ENCODE data around the gene NDUFS6.

The NDUFS6 gene

GRCh38 chr5:1804001-1804690 is 2.9 kb downstream of the NDUFS6 start:
- H3K36me3 ChIP-seq (ENCODE audit: control insufficient read depth in 5 of 5, insufficient read depth in 5 of 5, low read length in 5 of 5): peaks cover 10 to 62% (median 55%) of the 10 kb centered on the region in 5 donors
- peaks cover 4 to 24% (median 20%) of the 10 kb centered on the region in 5 donors for H3K4me1 ChIP-seq (ENCODE audit: control insufficient read depth in 5 of 5, insufficient read depth in 5 of 5, low read length in 5 of 5)
- H3K9me3 ChIP-seq (ENCODE audit: control insufficient read depth in 5 of 5, low read length in 5 of 5): no peaks in the 10 kb centered on the region
- no peak overlapping the region for H3K4me3 ChIP-seq (ENCODE audit: low read depth in 1 of 5, low read length in 5 of 5)
- H3K27me3 ChIP-seq (ENCODE audit: control insufficient read depth in 5 of 5, insufficient read depth in 4 of 5, low read length in 5 of 5): no peaks in the 10 kb centered on the region
- no peak overlapping the region for H3K9ac ChIP-seq (ENCODE audit: low read length in 5 of 5)
- H3K27ac ChIP-seq (ENCODE audit: low read depth, low read length): no peak overlapping the region

GRCh38 chr5:1805326-1805725 is 4.1 kb downstream of the NDUFS6 start:
- H3K4me3 ChIP-seq (ENCODE audit: low read depth in 1 of 5, low read length in 5 of 5): no peak overlapping the region
- H3K9ac ChIP-seq (ENCODE audit: low read length in 5 of 5): no peak overlapping the region
- peaks cover 4 to 21% (median 14%) of the 10 kb centered on the region in 5 donors for H3K4me1 ChIP-seq (ENCODE audit: control insufficient read depth in 5 of 5, insufficient read depth in 5 of 5, low read length in 5 of 5)
- no peaks in the 10 kb centered on the region for H3K27me3 ChIP-seq (ENCODE audit: control insufficient read depth in 5 of 5, insufficient read depth in 4 of 5, low read length in 5 of 5)
- H3K27ac ChIP-seq (ENCODE audit: low read depth, low read length): no peak overlapping the region
- no peaks in the 10 kb centered on the region for H3K9me3 ChIP-seq (ENCODE audit: control insufficient read depth in 5 of 5, low read length in 5 of 5)
- peaks cover 11 to 74% (median 67%) of the 10 kb centered on the region in 5 donors for H3K36me3 ChIP-seq (ENCODE audit: control insufficient read depth in 5 of 5, insufficient read depth in 5 of 5, low read length in 5 of 5)

- peaks cover 12 to 78% (median 71%) of the 10 kb centered on the region in 5 donors for H3K36me3 ChIP-seq (ENCODE audit: control insufficient read depth in 5 of 5, insufficient read depth in 5 of 5, low read length in 5 of 5)
- H3K9ac ChIP-seq (ENCODE audit: low read length in 5 of 5): no peak overlapping the region
- H3K27ac ChIP-seq (ENCODE audit: low read depth, low read length): no peak overlapping the region
- H3K27me3 ChIP-seq (ENCODE audit: control insufficient read depth in 5 of 5, insufficient read depth in 4 of 5, low read length in 5 of 5): no peaks in the 10 kb centered on the region
- no peak overlapping the region for H3K4me3 ChIP-seq (ENCODE audit: low read depth in 1 of 5, low read length in 5 of 5)
- H3K9me3 ChIP-seq (ENCODE audit: control insufficient read depth in 5 of 5, low read length in 5 of 5): no peaks in the 10 kb centered on the region
- H3K4me1 ChIP-seq (ENCODE audit: control insufficient read depth in 5 of 5, insufficient read depth in 5 of 5, low read length in 5 of 5): peaks cover 4 to 17% (median 10%) of the 10 kb centered on the region in 5 donors
Measured at GRCh38 chr5:1805736-1806135, 4.5 kb downstream of the NDUFS6 start.

DNA sequence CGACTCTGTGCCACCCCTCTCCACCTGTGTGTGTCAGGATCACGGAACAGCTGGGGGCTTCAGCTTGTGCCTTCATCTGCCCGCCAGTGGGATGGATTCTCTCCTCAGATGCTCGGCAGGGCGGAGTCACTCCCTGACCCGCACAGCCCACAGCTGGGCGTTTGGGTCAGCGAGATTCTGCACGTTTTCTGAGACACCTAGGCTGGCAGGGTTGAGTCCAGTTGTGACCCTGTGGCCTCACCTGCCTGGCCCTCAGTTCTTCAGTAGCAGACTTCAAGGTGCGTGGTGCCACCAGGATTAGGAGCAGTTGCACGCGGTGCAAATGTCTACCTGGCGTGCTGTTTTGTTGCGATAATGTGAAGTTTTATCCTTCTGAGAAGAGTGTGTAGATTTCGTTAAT is 5.0 kb downstream of the NDUFS6 start:
- no peak overlapping the region for H3K4me3 ChIP-seq (ENCODE audit: low read depth in 1 of 5, low read length in 5 of 5)

GRCh38 chr5:1806974-1807373 is 5.8 kb downstream of the NDUFS6 start:
- Histone ChIP-seq H3K36me3 (ENCODE audit: control insufficient read depth in 5 of 5, insufficient read depth in 5 of 5, low read length in 5 of 5) (peaks cover 18 to 90% (median 81%) of the 10 kb centered on the region in 5 donors), H3K4me3 (ENCODE audit: low read depth in 1 of 5, low read length in 5 of 5) (no peak overlapping the region), H3K27ac (ENCODE audit: low read depth, low read length) (no peak overlapping the region), H3K9me3 (ENCODE audit: control insufficient read depth in 5 of 5, low read length in 5 of 5) (no peaks in the 10 kb centered on the region), H3K9ac (ENCODE audit: low read length in 5 of 5) (no peak overlapping the region), H3K4me1 (ENCODE audit: control insufficient read depth in 5 of 5, insufficient read depth in 5 of 5, low read length in 5 of 5) (peaks cover 1 to 8% (median 2%) of the 10 kb centered on the region in 5 donors), H3K27me3 (ENCODE audit: control insufficient read depth in 5 of 5, insufficient read depth in 4 of 5, low read length in 5 of 5) (no peaks in the 10 kb centered on the region)

More for the DNA sequence above, 5.0 kb downstream of the NDUFS6 start:
- Histone ChIP-seq H3K9me3 (ENCODE audit: control insufficient read depth in 5 of 5, low read length in 5 of 5) (no peaks in the 10 kb centered on the region), H3K27me3 (ENCODE audit: control insufficient read depth in 5 of 5, insufficient read depth in 4 of 5, low read length in 5 of 5) (no peaks in the 10 kb centered on the region), H3K4me1 (ENCODE audit: control insufficient read depth in 5 of 5, insufficient read depth in 5 of 5, low read length in 5 of 5) (peaks cover 4 to 14% (median 8%) of the 10 kb centered on the region in 5 donors), H3K9ac (ENCODE audit: low read length in 5 of 5) (no peak overlapping the region), H3K27ac (ENCODE audit: low read depth, low read length) (no peak overlapping the region), H3K36me3 (ENCODE audit: control insufficient read depth in 5 of 5, insufficient read depth in 5 of 5, low read length in 5 of 5) (peaks cover 12 to 83% (median 73%) of the 10 kb centered on the region in 5 donors)

- Histone ChIP-seq H3K9ac (ENCODE audit: low read length in 5 of 5) (no peak overlapping the region), H3K27me3 (ENCODE audit: control insufficient read depth in 5 of 5, insufficient read depth in 4 of 5, low read length in 5 of 5) (no peaks in the 10 kb centered on the region), H3K4me1 (ENCODE audit: control insufficient read depth in 5 of 5, insufficient read depth in 5 of 5, low read length in 5 of 5) (peaks cover 0 to 2% (median 0%) of the 10 kb centered on the region in 5 donors), H3K36me3 (ENCODE audit: control insufficient read depth in 5 of 5, insufficient read depth in 5 of 5, low read length in 5 of 5) (peaks cover 17 to 95% (median 84%) of the 10 kb centered on the region in 5 donors), H3K9me3 (ENCODE audit: control insufficient read depth in 5 of 5, low read length in 5 of 5) (no peaks in the 10 kb centered on the region), H3K27ac (ENCODE audit: low read depth, low read length) (no peak overlapping the region), H3K4me3 (ENCODE audit: low read depth in 1 of 5, low read length in 5 of 5) (no peak overlapping the region)
Measured at GRCh38 chr5:1807451-1808185, 6.4 kb downstream of the NDUFS6 start.

DNA sequence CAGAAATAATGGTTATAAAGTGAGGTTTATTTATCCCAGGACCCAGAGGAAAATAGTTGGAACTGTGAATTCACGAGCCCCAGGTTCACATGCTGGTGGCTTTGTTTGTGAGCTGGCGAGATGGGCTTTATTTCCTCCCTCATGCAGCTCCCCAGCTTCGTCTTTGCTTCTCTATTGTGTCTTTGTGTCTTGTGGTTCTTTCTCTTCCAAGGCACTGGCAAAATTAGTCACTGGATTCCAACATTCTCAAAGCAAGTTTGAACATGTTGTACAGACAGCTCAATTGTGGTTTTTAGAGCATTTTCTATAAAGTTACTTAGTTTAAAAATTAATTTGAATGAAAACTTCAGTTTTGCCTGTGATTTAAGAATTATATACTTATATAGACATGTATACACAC is 7.2 kb downstream of the NDUFS6 start:
- Histone ChIP-seq H3K9ac (ENCODE audit: low read length in 5 of 5) (no peak overlapping the region), H3K4me1 (ENCODE audit: control insufficient read depth in 5 of 5, insufficient read depth in 5 of 5, low read length in 5 of 5) (no peaks in the 10 kb centered on the region), H3K4me3 (ENCODE audit: low read depth in 1 of 5, low read length in 5 of 5) (no peak overlapping the region), H3K27me3 (ENCODE audit: control insufficient read depth in 5 of 5, insufficient read depth in 4 of 5, low read length in 5 of 5) (no peaks in the 10 kb centered on the region), H3K36me3 (ENCODE audit: control insufficient read depth in 5 of 5, insufficient read depth in 5 of 5, low read length in 5 of 5) (peaks cover 11 to 96% (median 80%) of the 10 kb centered on the region in 5 donors), H3K9me3 (ENCODE audit: control insufficient read depth in 5 of 5, low read length in 5 of 5) (no peaks in the 10 kb centered on the region), H3K27ac (ENCODE audit: low read depth, low read length) (no peak overlapping the region)

DNA sequence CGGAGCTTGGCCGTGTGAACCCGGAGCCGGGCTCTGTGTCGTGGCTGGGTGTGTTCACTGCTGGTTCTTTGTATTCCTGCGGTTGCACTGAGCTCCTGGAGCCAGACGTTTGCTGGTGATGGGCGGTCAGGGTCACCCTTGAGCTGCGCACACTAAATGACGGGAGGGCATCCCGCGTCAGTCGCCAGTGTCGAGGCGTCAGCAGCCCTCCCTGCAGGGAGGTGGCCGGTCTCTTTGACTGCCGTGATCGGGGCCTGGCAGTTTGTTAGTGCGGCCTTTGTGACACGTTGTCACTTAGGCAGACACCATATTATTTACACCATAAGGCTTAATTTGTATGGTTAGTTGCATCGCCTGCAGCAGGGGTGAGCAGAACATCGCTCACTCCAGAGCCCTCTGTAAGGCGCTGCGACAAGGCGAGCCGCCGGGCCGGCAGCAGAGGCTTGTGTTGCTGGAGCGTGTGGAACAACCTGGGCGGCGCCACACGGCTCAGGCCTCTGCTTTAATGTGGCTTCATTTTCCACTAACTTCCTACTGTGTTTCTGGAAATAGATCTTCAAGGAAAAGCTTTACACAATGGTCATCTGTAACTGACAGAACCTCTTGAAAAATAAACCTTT is 8.3 kb downstream of the NDUFS6 start:
- no peak overlapping the region for H3K27ac ChIP-seq (ENCODE audit: low read depth, low read length)
- H3K27me3 ChIP-seq (ENCODE audit: control insufficient read depth in 5 of 5, insufficient read depth in 4 of 5, low read length in 5 of 5): no peaks in the 10 kb centered on the region
- H3K36me3 ChIP-seq (ENCODE audit: control insufficient read depth in 5 of 5, insufficient read depth in 5 of 5, low read length in 5 of 5): peaks cover 8 to 96% (median 81%) of the 10 kb centered on the region in 5 donors
- H3K9ac ChIP-seq (ENCODE audit: low read length in 5 of 5): no peak overlapping the region
- no peaks in the 10 kb centered on the region for H3K9me3 ChIP-seq (ENCODE audit: control insufficient read depth in 5 of 5, low read length in 5 of 5)
- H3K4me3 ChIP-seq (ENCODE audit: low read depth in 1 of 5, low read length in 5 of 5): no peak overlapping the region
- H3K4me1 ChIP-seq (ENCODE audit: control insufficient read depth in 5 of 5, insufficient read depth in 5 of 5, low read length in 5 of 5): no peaks in the 10 kb centered on the region

DNA sequence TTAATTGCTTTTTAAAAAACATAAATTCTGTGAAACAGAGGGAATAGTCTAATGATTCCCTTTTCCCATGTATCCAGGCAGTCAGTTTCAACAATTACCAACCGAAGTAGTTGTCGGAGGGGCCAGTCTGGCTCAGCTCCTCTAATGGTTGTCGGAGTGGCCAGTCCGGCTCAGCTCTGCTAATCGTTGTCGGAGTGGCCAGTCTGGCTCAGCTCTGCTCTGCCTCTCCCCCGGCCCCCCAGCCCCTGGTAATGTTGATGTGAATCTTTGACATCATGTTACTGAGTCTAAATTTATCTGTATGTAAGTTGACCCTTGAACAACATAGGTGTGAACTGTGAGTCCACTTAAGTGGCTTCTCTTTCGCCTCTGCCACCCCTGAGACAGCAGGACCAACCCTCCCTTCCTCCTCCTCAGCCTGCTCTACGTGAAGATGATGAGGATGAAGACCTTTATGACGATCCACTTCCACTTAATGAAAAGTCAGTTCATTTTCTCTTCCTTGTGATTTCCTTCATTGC is 9.4 kb downstream of the NDUFS6 start:
- no peak overlapping the region for H3K9ac ChIP-seq (ENCODE audit: low read length in 5 of 5)

More for the DNA sequence above, 9.4 kb downstream of the NDUFS6 start:
- H3K9me3 ChIP-seq (ENCODE audit: control insufficient read depth in 5 of 5, low read length in 5 of 5): no peaks in the 10 kb centered on the region
- no peaks in the 10 kb centered on the region for H3K4me1 ChIP-seq (ENCODE audit: control insufficient read depth in 5 of 5, insufficient read depth in 5 of 5, low read length in 5 of 5)
- H3K4me3 ChIP-seq (ENCODE audit: low read depth in 1 of 5, low read length in 5 of 5): no peak overlapping the region
- no peak overlapping the region for H3K27ac ChIP-seq (ENCODE audit: low read depth, low read length)
- peaks cover 8 to 96% (median 81%) of the 10 kb centered on the region in 5 donors for H3K36me3 ChIP-seq (ENCODE audit: control insufficient read depth in 5 of 5, insufficient read depth in 5 of 5, low read length in 5 of 5)
- H3K27me3 ChIP-seq (ENCODE audit: control insufficient read depth in 5 of 5, insufficient read depth in 4 of 5, low read length in 5 of 5): no peaks in the 10 kb centered on the region
